HG02870 (cell line): ENCODE measurements around the gene NFYA.
"Not testable (repeated sequence)": the region's sequence is repeated elsewhere in the genome, so short reads cannot be mapped to it uniquely, and the experiment has no call there.

Source experiments
- ATAC-seq: cut with Tn5 transposase; IDR thresholded peaks from one replicate; pipeline ENCODE4 v1.9.1; 2021; ENCODE audit warnings: mild to moderate bottlenecking, moderate library complexity; ENCODE audit not compliant: unreplicated experiment

NFYA gene

DNA sequence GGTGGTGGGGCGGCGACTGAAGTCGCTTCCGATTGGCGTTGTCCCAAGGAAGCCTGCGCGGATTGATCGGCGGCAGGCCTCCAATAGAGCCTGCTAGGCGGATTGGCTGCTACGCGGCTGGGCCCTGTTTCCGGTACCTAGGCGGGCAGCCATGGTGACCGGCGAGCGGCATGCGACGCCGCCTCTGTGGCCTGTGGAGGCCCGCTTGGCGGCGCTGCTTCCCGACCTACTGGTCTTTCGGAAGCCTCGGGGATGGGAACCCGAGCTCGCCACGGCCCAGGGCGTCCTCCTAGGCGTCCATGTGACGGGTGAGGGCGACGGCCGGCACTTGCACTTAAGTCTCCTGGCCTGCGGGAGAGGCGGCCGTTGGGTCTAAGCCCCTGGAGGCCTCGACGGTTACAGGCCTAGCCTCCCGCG is 28.1 kb downstream of the NFYA start:
- ATAC-seq = no peak

DNA sequence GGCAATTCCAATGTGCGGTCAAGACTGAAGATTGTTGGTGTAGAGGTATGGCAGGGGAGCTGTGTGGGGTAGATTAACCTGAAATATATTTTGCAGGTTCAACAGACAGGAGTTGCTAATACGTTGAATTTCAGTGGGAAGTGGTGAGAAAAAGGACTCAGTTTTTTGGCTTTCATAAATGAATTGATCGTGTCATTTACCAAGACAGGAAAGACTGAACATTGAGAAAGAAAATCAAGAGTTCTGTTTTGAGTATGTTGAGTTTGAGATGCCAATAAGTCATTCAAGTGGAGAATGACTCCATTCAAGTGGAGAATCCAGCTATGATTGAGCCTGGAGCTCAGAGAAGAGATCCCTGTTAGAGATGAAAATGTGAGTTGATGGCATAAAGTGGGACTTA is 31.1 kb downstream of the NFYA start:
- ATAC-seq = no peak

- ATAC-seq = no peak
Observed at GRCh38 chr6:41111017-41111416, 38.2 kb downstream of the NFYA start.

- ATAC-seq = not testable (repeated sequence)
Observed at GRCh38 chr6:41115027-41115426, 42.3 kb downstream of the NFYA start.

GRCh38 chr6:41119508-41119907 is 46.7 kb downstream of the NFYA start:
- ATAC-seq = no peak

- no peak for ATAC-seq
Observed at GRCh38 chr6:41120058-41120457, 47.3 kb downstream of the NFYA start.

- ATAC-seq = no peak
Observed at GRCh38 chr6:41122373-41122772, 49.6 kb downstream of the NFYA start.

DNA sequence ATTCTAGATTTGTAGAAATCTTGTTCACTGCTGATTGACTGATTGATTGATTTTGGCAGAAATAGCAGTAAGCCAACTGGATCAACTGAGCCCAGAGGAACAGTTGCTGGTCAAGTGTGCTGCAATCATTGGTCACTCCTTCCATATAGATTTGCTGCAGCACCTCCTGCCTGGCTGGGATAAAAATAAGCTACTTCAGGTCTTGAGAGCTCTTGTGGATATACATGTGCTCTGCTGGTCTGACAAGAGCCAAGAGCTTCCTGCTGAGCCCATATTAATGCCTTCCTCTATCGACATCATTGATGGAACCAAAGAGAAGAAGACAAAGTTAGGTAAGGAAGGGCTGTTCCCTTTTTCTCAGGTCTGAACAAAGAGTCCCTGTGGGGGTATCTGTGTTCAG is 50.1 kb downstream of the NFYA start:
- ATAC-seq = no peak

GRCh38 chr6:41125282-41125681 is 52.5 kb downstream of the NFYA start:
- no peak for ATAC-seq

DNA sequence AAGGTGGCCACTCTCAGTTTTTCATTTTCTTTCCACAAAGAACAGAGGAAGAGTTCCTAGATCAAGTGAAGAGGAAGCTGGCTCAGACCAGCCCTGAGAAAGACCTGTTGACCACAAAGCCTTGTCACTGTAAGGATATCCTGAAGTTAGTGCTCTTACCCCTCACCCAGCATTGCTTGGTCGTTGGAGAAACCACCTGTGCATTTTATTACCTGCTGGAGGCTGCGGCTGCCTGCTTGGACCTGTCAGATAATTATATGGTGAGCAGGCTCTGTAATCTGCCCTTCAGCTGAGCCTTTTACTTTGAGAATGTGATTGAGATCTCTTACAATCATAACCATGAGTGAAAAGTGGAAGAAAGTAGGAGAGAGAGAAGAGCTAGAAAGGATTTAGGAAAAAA is 59.5 kb downstream of the NFYA start:
- ATAC-seq = no peak

DNA sequence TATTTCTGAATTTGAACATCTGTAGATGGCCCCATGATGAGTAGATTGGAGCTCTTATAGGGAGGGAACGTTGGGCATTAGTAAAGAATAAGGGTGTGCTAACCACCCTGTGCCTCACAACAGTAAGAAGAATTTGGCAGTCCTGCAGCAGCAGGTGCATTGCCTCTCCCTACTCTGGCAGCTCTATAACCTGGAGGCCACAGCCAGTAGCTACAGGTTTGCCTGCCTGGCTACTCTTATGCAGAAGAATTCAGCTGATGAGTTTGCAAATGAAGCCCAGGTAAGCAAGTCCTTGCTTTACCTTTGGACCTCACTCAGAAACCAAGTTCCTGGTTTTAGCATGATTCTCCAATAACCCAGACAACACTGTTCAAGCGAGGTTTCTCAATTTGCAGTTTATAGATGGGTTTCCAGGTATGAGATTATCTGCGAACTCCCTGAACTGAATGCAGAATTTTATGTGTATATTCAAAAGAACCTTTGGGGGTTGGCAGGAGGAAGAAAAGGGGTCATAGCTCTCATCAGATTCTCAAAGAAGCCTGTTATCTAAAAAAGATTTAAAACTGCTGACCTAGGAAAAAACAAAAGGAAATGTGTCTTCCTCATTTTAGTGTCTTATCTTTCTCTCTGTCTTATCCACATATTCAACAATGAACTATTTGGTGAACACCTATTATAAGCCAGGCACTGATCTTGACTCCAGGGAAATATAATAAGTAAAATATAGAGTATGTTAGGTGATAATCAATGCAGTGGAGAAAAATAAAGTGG is 62.5 kb downstream of the NFYA start:
- no peak for ATAC-seq

- no peak for ATAC-seq
Observed at GRCh38 chr6:41136911-41137310, 64.1 kb downstream of the NFYA start.

DNA sequence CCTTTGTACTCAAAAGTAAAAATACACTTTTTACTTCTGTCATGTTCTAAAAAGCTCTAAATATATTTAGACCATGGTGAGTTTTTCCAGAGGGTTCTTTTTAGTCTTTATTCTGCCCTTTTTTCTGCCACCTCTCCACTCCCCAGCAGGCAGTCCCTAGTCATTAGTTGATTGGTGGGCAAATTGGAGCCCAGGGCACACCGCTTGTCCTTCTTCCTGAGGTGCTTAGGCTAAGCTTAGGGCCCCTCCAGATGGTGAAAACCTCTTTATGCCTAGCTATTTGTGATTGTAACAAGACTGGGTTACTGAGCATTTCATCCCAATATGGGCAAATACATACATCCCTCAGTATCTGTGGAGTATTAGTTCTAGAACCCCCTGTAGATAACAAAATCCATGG is 75.1 kb downstream of the NFYA start:
- ATAC-seq = no peak
